ENCODE results near the gene RAB35.

Gene RAB35

DNA sequence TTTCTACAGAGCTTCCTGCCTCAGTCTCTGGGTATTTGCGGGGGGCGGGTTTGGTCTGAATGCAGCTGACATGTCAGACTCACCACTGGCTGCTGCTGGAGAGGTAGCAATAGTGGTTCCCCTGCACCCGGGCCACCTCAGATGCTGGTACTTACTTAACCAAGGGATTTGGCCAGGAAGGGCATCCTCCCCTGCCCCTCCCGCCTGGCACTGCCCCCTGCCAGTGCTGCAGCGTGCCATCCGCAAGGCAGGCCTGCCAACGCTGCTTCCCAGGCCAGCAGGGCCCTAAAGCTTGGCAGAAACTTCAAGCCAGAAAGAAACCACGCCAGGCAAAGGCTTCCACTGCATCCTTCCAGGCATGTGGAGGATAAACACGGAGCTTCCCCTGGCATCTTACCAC is 22.1 kb downstream of the RAB35 start:
- H3K4me1 ChIP-seq (ENCODE audit: insufficient read depth, low read length): peaks cover 27% of the 10 kb centered on the region
- no peaks in the 10 kb centered on the region for H3K27me3 ChIP-seq (ENCODE audit: insufficient read depth, low read length)
- no peak overlapping the region for H2AFZ ChIP-seq (ENCODE audit: low read depth, low read length)
- H3K9me3 ChIP-seq (ENCODE audit: low read length): no peaks in the 10 kb centered on the region
- H3K36me3 ChIP-seq (ENCODE audit: insufficient read depth, low read length): peaks cover 21% of the 10 kb centered on the region
- H3K4me3 ChIP-seq (ENCODE audit: low read length): no peak overlapping the region

DNA sequence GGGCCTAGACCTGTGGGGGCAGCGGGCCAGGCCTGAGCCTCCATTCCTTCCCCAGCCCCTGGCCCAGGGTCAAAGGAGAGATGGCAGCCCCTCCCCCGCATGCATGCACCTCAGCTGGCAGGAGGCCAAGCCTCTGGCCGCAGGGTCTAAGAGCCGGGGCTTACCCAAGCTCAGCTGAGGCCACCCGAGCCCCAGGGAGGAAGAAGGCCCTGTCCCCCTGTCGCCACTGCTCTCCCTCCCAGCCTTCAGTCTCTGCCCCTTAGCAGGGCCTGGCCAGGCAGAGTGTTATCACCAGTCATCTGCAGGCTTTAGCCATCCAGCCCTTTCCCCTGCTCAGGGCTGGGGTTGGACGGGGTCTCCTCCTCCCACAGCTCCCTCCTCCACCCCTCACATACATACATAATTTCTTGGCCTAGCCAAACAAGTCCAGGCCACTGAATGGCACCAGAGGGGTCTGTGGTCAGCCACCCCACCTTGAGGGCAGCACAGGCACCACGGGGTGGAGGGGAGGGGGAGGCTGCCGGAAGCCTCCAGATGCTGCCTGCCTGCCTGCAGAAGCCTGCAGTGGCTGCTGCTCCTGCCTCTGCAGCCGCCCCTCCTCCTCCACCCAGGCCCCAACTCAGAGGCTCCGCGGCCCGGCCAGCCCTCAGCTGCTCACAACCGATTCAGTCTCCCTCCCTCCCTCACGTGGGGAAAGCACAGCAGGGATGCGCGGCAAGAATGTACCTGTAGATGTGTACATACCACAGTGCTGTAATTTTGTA is 22.8 kb downstream of the RAB35 start:
- Histone ChIP-seq H3K27me3 (ENCODE audit: insufficient read depth, low read length) (no peaks in the 10 kb centered on the region), H3K9me3 (ENCODE audit: low read length) (no peaks in the 10 kb centered on the region), H2AFZ (ENCODE audit: low read depth, low read length) (no peak overlapping the region), H3K36me3 (ENCODE audit: insufficient read depth, low read length) (peaks cover 16% of the 10 kb centered on the region), H3K4me1 (ENCODE audit: insufficient read depth, low read length) (peaks cover 27% of the 10 kb centered on the region), H3K4me3 (ENCODE audit: low read length) (peak overlapping the region; percentile 22)

DNA sequence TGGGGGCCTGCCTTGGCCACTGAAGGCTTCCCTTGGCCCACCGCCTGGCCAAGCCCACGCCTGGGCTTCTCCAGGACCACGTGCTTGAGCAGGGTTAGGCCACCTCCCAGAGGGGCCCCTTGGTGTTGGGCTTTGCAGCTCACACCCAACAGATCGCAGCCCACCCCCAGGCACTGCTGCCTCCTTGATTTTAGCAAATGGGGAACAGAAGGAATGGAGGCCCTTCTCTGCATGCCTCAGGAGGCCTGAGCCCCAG is 23.3 kb downstream of the RAB35 start:
- Histone ChIP-seq H3K9me3 (ENCODE audit: low read length) (no peaks in the 10 kb centered on the region), H3K4me3 (ENCODE audit: low read length) (no peak overlapping the region), H3K4me1 (ENCODE audit: insufficient read depth, low read length) (peaks cover 27% of the 10 kb centered on the region), H3K36me3 (ENCODE audit: insufficient read depth, low read length) (peaks cover 11% of the 10 kb centered on the region), H3K27me3 (ENCODE audit: insufficient read depth, low read length) (no peaks in the 10 kb centered on the region), H2AFZ (ENCODE audit: low read depth, low read length) (no peak overlapping the region)

DNA sequence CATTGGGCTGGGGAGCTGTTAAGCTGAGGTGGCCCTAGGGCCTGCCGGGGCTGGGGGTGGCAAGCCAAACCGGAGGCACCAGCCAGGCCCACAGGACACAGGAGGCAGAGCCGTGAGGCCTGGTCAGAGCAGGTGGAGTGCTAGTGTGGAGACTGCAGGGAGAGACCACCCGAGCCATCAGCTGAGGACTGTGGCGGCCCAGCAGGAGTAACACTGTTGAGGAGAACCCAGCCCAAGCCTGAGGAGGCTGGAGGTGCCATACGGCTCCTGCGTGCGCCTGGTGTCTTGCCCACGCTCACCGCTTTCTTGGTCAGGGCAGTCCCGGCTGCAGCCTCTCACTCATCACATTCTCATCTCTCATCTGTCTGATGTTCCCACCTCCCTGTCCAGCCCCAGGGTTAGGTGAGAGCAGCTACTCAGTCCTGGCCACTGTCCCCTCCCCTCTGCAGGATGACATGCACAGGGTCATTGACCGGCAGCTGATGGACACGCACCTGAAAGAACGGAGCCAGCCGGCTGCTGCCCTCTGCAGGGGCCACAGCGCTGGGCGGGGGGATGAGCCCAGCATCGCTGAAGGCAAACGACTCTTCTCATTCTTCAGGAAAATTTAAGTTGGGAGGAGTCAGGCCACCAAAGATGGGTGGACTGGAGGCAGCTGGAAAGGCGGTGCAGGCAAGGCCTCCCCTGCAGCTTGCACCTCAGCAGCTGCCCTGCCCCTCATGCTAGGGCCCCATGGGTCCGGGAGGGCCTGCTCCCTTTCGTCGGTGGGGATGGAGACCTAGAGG is 23.8 kb downstream of the RAB35 start:
- Histone ChIP-seq H3K4me1 (ENCODE audit: insufficient read depth, low read length) (peaks cover 28% of the 10 kb centered on the region), H3K27me3 (ENCODE audit: insufficient read depth, low read length) (no peaks in the 10 kb centered on the region), H2AFZ (ENCODE audit: low read depth, low read length) (no peak overlapping the region), H3K4me3 (ENCODE audit: low read length) (no peak overlapping the region), H3K36me3 (ENCODE audit: insufficient read depth, low read length) (peaks cover 8% of the 10 kb centered on the region), H3K9me3 (ENCODE audit: low read length) (no peaks in the 10 kb centered on the region)

DNA sequence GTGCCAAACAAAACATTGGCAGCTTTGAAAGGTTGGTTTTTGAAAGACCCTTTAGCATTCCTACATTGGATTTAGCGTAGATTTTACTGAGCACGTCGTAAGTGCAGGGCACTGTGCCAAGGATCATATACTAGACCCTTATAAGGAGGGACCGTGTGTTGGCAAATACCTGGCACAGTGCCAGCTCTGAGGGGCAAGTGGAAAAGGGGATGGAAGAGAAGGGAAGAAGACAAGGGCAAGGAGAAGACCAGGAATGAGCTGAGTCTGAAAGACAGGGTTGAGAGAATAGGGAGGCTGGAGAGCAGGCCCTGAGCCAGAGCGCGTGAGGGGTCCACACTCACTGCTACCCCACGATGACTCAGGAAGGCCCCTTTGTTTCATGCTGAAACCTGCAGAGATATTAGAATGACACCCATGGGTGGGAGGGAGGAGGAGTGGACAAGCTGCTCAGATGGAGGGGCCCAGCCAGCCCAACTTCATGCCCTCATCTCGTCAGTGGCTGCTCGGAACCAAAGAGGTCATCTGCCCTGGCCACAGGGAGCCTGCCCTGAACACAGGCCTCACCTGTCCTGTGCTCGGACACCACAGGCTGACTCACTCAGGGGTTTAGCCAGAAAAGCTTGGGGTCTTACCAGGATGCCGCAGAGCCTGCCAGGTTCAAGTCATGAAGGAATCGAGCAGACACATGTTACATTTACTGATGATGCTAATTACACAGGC is 25.0 kb downstream of the RAB35 start:
- Histone ChIP-seq H3K4me1 (ENCODE audit: insufficient read depth, low read length) (peaks cover 34% of the 10 kb centered on the region), H3K4me3 (ENCODE audit: low read length) (no peak overlapping the region), H2AFZ (ENCODE audit: low read depth, low read length) (no peak overlapping the region)

DNA sequence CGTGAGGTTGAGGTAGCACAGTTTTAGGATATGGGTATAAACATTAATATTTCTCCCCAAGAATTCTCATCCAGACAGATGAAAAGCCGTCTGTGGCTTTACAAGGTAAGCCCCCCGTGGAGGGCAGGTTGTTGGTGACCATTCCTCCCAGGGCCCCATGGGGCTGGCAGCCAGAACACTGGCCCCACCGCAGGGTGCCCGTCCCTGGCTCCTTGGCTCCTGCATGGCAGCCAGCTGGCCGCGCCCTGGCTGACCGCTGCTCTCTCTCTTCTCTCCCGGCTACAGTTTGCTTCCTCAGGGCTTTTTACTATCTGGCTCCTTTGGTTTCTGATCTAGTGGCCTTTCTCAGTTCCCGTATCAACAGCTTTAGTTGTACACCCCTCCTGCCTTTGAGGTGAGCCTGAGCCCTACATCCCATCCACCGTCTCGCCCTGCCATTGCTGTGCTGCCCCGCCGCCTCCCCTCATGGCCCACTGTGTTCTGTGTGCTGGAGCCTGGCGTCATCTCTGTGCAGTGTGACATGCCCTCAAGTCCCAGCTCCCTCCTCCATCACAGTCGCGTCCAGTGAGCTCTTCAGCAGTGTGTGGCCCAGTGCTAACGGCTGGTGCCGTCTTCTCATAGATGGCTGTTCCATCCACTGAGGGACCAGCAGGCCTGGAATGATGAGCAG is 25.8 kb downstream of the RAB35 start:
- peaks cover 40% of the 10 kb centered on the region for H3K4me1 ChIP-seq (ENCODE audit: insufficient read depth, low read length)

More for the DNA sequence above, 25.0 kb downstream of the RAB35 start:
- H3K9me3 ChIP-seq (ENCODE audit: low read length): no peaks in the 10 kb centered on the region
- no peaks in the 10 kb centered on the region for H3K27me3 ChIP-seq (ENCODE audit: insufficient read depth, low read length)
- H3K36me3 ChIP-seq (ENCODE audit: insufficient read depth, low read length): peaks cover 4% of the 10 kb centered on the region

DNA sequence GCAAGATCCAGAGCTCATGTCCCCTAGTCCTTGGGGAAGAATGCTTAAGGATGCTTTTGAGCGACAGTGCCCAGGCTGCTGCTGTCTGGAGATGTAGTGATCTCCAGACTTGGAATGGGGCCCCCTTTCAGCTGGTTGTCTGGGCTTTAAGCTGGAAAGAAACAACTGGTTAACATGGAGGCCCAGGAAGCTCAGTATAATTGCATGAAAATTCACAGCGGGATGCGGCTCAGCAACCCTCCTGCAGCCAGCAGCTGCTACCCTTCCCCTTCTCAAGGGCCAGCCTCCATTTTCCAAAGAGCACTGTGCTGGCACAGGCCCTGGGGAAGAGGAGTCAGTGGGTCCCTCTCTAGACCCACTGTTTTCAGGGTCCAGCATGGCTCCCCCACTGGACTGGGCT is 26.3 kb downstream of the RAB35 start:
- peaks cover 43% of the 10 kb centered on the region for H3K4me1 ChIP-seq (ENCODE audit: insufficient read depth, low read length)
- no peak overlapping the region for H3K4me3 ChIP-seq (ENCODE audit: low read length)
- no peaks in the 10 kb centered on the region for H3K9me3 ChIP-seq (ENCODE audit: low read length)
- H3K27me3 ChIP-seq (ENCODE audit: insufficient read depth, low read length): no peaks in the 10 kb centered on the region
- no peaks in the 10 kb centered on the region for H3K36me3 ChIP-seq (ENCODE audit: insufficient read depth, low read length)
- no peak overlapping the region for H2AFZ ChIP-seq (ENCODE audit: low read depth, low read length)

More for the DNA sequence above, 25.8 kb downstream of the RAB35 start:
- no peak overlapping the region for H3K4me3 ChIP-seq (ENCODE audit: low read length)
- H3K9me3 ChIP-seq (ENCODE audit: low read length): no peaks in the 10 kb centered on the region
- no peak overlapping the region for H2AFZ ChIP-seq (ENCODE audit: low read depth, low read length)
- no peaks in the 10 kb centered on the region for H3K36me3 ChIP-seq (ENCODE audit: insufficient read depth, low read length)
- H3K27me3 ChIP-seq (ENCODE audit: insufficient read depth, low read length): no peaks in the 10 kb centered on the region

DNA sequence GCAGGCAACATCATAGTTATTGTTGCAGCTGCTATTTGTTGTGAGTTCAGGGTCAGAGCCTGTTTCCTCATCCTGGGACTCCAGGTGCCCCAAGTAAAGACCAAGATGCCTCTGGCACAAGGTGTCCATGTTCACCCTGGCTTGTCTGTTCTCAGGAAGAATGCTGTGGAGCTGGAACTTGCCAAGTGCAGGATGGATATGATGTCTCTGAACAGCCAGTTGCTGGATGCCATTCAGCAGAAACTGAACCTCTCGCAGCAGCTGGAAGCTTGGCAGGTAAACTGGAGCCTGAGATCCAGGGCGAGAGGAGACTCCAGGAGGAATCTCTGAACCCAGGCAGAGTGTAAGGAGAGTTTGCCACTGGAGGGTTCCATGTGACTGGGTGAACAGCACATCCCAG is 26.8 kb downstream of the RAB35 start:
- H2AFZ ChIP-seq (ENCODE audit: low read depth, low read length): no peak overlapping the region
- H3K27me3 ChIP-seq (ENCODE audit: insufficient read depth, low read length): no peaks in the 10 kb centered on the region
- no peaks in the 10 kb centered on the region for H3K36me3 ChIP-seq (ENCODE audit: insufficient read depth, low read length)
- H3K4me1 ChIP-seq (ENCODE audit: insufficient read depth, low read length): peaks cover 41% of the 10 kb centered on the region
- no peaks in the 10 kb centered on the region for H3K9me3 ChIP-seq (ENCODE audit: low read length)
- no peak overlapping the region for H3K4me3 ChIP-seq (ENCODE audit: low read length)

DNA sequence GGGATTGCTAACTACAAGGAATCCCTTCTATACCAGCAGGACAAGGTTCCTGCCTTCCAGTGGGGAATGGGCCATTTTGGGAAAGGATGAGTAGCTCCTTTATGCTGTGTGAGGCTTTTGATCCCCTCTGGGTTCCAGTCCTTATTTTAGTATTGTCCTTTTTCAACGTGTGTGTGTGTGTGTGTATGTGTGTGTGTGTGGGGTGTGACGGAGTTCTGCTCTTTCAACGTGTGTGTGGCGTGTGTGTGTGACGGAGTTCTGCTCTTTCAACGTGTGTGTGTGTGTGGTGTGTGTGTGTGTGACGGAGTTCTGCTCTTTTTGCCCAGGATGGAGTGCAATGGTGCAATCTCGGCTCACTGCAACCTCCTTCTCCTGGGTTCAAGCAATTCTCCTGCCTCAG is 27.4 kb downstream of the RAB35 start:
- peaks cover 35% of the 10 kb centered on the region for H3K4me1 ChIP-seq (ENCODE audit: insufficient read depth, low read length)
- H3K36me3 ChIP-seq (ENCODE audit: insufficient read depth, low read length): no peaks in the 10 kb centered on the region
- H3K4me3 ChIP-seq (ENCODE audit: low read length): no peak overlapping the region
- H2AFZ ChIP-seq (ENCODE audit: low read depth, low read length): no peak overlapping the region
- no peaks in the 10 kb centered on the region for H3K27me3 ChIP-seq (ENCODE audit: insufficient read depth, low read length)
- no peaks in the 10 kb centered on the region for H3K9me3 ChIP-seq (ENCODE audit: low read length)

DNA sequence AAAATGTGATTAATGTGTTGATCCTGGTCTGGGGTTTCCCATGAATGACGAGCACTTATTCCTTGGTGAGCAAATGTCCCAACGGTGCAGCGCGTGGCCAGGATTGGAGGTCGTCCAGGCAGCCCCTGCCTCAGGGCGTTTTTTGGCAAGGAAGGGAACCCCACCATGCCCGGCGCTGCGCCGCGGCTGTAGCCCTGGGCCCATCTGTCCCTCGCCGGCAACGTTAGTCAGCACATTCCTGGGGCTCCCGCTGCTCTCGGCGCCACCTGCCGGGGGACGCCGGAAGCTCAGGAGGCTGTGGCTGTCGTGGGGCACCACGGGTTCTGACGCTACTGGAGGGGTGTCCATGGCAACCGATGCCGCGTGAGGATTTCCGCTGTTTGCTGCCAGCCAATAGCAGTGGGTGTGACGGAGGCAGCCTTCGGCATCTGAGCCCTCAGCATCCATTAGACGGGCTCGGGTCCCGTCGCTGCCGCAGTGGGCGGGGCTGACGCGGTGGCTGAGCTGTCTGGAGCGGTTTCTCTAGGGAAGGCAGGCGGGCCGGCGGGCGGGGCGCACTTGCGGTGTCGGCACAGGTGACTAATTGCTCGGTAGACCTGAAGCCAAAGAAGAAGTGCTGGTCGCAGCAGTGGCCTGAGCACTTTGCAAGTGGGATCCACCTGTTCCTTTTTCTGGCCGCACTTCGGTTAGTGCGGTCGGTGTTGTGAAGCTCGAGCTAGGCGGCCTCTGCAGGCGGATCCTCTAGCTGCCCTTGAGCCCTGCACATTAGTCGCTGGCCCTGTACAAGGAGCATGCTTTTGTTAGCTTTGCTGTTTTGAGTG is 29.5 kb downstream of the RAB35 start:
- peak overlapping the region; percentile 72 for H2AFZ ChIP-seq (ENCODE audit: low read depth, low read length)
- no peaks in the 10 kb centered on the region for H3K36me3 ChIP-seq (ENCODE audit: insufficient read depth, low read length)
- no peaks in the 10 kb centered on the region for H3K27me3 ChIP-seq (ENCODE audit: insufficient read depth, low read length)
- H3K9me3 ChIP-seq (ENCODE audit: low read length): no peaks in the 10 kb centered on the region
- peaks cover 20% of the 10 kb centered on the region for H3K4me1 ChIP-seq (ENCODE audit: insufficient read depth, low read length)
- peak overlapping the region; percentile 58 for H3K4me3 ChIP-seq (ENCODE audit: low read length)

DNA sequence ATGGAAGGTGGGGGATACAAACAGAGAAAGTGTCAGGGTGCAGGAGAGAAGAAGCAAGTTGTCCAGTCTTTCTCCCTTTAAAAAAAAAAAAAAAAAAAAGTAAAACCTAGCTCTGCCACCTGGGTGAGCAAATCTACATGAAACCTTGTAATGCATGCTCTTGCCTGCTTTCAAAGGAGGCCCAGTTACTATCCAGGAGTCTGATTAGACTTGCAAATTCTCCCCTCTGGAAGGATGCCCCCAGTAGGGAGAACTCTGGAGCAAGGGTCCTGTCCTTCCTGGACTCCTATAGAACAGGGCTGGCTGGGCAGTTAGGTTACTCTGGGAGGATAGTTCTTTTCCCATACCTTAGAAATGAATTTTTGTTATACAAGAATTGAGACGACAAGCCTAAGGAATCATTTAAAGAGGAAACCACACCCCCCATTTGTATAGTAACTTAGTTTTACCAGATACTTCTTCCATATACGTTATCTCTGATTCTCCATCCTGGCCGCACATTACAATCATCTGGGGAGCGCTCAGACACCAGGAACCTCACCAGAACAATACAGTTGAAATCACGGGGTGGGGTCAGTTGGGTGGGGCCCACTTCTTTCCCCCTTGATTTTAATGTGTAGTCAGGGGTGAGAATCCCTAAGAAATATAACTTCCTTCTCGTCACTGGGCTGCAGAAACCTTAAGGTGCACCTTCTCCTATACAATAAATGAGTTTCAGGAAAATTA is 30.5 kb downstream of the RAB35 start:
- Histone ChIP-seq H2AFZ (ENCODE audit: low read depth, low read length) (peak overlapping the region; percentile 72), H3K4me3 (ENCODE audit: low read length) (peak overlapping the region; percentile 37)

DNA sequence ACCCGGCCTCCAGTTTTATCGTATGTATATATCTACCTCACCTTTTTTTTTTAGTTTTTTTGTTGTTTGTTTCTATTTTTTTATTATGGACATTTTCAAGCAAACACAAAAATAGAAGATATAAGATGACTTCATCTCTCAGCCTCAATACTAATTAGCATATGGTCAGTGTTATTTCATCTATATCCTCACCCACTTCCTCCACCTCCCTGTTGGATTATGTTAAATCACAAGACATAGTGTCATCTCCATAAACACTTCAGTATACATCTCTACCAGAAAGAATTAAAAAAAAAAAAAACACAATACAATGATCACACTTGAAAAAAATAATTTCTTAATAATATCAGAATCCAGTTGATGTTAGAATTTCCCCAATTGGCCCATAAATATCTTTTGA is 34.9 kb downstream of the RAB35 start:
- no peaks in the 10 kb centered on the region for H3K36me3 ChIP-seq (ENCODE audit: insufficient read depth, low read length)
- no peaks in the 10 kb centered on the region for H3K27me3 ChIP-seq (ENCODE audit: insufficient read depth, low read length)

More for the DNA sequence above, 30.5 kb downstream of the RAB35 start:
- no peaks in the 10 kb centered on the region for H3K9me3 ChIP-seq (ENCODE audit: low read length)
- H3K27me3 ChIP-seq (ENCODE audit: insufficient read depth, low read length): no peaks in the 10 kb centered on the region
- no peaks in the 10 kb centered on the region for H3K36me3 ChIP-seq (ENCODE audit: insufficient read depth, low read length)
- peaks cover 20% of the 10 kb centered on the region for H3K4me1 ChIP-seq (ENCODE audit: insufficient read depth, low read length)

More for the DNA sequence above, 34.9 kb downstream of the RAB35 start:
- H3K9me3 ChIP-seq (ENCODE audit: low read length): peaks cover 2% of the 10 kb centered on the region
- no peak overlapping the region for H2AFZ ChIP-seq (ENCODE audit: low read depth, low read length)
- H3K4me1 ChIP-seq (ENCODE audit: insufficient read depth, low read length): peaks cover 12% of the 10 kb centered on the region
- no peak overlapping the region for H3K4me3 ChIP-seq (ENCODE audit: low read length)

Measured in neuron (in vitro differentiated cells).